H1 (cell line): ENCODE measurements around the gene RRP9. TPM values are rescaled to one million over a fixed set of nuclear protein-coding genes. Genes with fewer than 3 reads are reported as not detected.

Source experiments
- ASH2L ChIP-seq: fragments of 200-600, 300-600 bp; sonication (generic); IDR thresholded peaks from one replicate; pipeline ENCODE4 v1.7.1; 2017; ENCODE audit warnings: low read length
- ATF3 ChIP-seq: IDR thresholded peaks from 2 replicates; pipeline ENCODE4 v1.6.1; 2011; ENCODE audit warnings: low read depth, mild to moderate bottlenecking, low read length; ENCODE audit not compliant: insufficient read depth
- CHD2 ChIP-seq: IDR thresholded peaks from 2 replicates; pipeline ENCODE4 v1.6.1; 2012; ENCODE audit warnings: low read length, improper control_type of control experiment
- CTBP2 ChIP-seq: IDR thresholded peaks from 2 replicates; pipeline ENCODE4 v1.7.0; 2011; ENCODE audit warnings: borderline replicate concordance, mild to moderate bottlenecking, moderate library complexity, mixed read lengths, low read length; ENCODE audit not compliant: insufficient read depth, insufficient read length
- EP300 ChIP-seq, 2 experiments: IDR thresholded peaks; 1 replicate in 1 of 2; 2 replicates in 1 of 2; pipeline ENCODE4 v1.6.1; 2011 to 2012; ENCODE audit warnings: low read depth in 2 of 2, low read length in 2 of 2, mild to moderate bottlenecking in 2 of 2, borderline replicate concordance in 1 of 2, inconsistent platforms in 1 of 2, moderate library complexity in 1 of 2
- GTF2F1 ChIP-seq: IDR thresholded peaks from 2 replicates; pipeline ENCODE4 v1.6.1; 2012; ENCODE audit warnings: low read depth, low read length, improper control_type of control experiment, borderline replicate concordance
- HDAC2 ChIP-seq, 2 experiments: fragments of 300-600 bp in 1 of 2; sonication (generic) in 1 of 2; IDR thresholded peaks; 2 replicates each; pipeline ENCODE4 v1.6.1; 2011 to 2012; ENCODE audit warnings: low read depth in 2 of 2, low read length in 2 of 2, mild to moderate bottlenecking in 2 of 2, moderate library complexity in 2 of 2, borderline replicate concordance in 1 of 2, inconsistent platforms in 1 of 2
- JUND ChIP-seq: IDR thresholded peaks from 2 replicates; pipeline ENCODE4 v1.6.1; 2011; ENCODE audit warnings: mild to moderate bottlenecking, improper control_type of control experiment, low read length
- KDM4A ChIP-seq: IDR thresholded peaks from one replicate; pipeline ENCODE4 v1.7.1; 2012; ENCODE audit warnings: low read depth, mild to moderate bottlenecking, moderate library complexity, low read length, inconsistent platforms; ENCODE audit not compliant: severe bottlenecking
- MAFK ChIP-seq: IDR thresholded peaks from 2 replicates; pipeline ENCODE4 v1.6.1; 2012; ENCODE audit warnings: low read depth, mild to moderate bottlenecking, improper control_type of control experiment, low read length
- MAX ChIP-seq: IDR thresholded peaks from 2 replicates; pipeline ENCODE4 v1.6.1; 2012; ENCODE audit warnings: inconsistent platforms
- NRF1 ChIP-seq: IDR thresholded peaks from 2 replicates; pipeline ENCODE4 v1.6.1; 2011; ENCODE audit warnings: mild to moderate bottlenecking, low read depth, low read length, improper control_type of control experiment
- POLR2A ChIP-seq, 2 experiments: IDR thresholded peaks; 1 replicate in 1 of 2; 2 replicates in 1 of 2; pipeline ENCODE4 v1.6.1; 2011; ENCODE audit warnings: low read depth in 2 of 2, low read length in 2 of 2, mild to moderate bottlenecking in 2 of 2; ENCODE audit errors: control extremely low read depth in 1 of 2
- POLR2AphosphoS5 ChIP-seq: IDR thresholded peaks from 2 replicates; pipeline ENCODE4 v1.6.1; 2011; ENCODE audit warnings: low read depth, low read length
- POU5F1 ChIP-seq: IDR thresholded peaks from 2 replicates; pipeline ENCODE4 v1.6.1; 2011; ENCODE audit warnings: low read depth, mild to moderate bottlenecking, low read length, moderate library complexity
- RAD21 ChIP-seq, 2 experiments: IDR thresholded peaks in 1 of 2; conservative IDR thresholded peaks in 1 of 2; 2 replicates each; pipeline ENCODE4 v1.6.1; 2011; ENCODE audit warnings: low read depth in 2 of 2, low read length in 2 of 2, improper control_type of control experiment in 1 of 2, inconsistent platforms in 1 of 2, mild to moderate bottlenecking in 1 of 2, moderate library complexity in 1 of 2
- RFX5 ChIP-seq: IDR thresholded peaks from 2 replicates; pipeline ENCODE4 v1.6.1; 2011; ENCODE audit warnings: low read depth, low read length, improper control_type of control experiment, borderline replicate concordance
- RNF2 ChIP-seq: fragments of 200-900, 300-1000 bp; sonication (generic); IDR thresholded peaks from 2 replicates; pipeline ENCODE4 v1.7.1; 2016; ENCODE audit warnings: borderline replicate concordance, low read depth, mild to moderate bottlenecking, antibody characterized with exemption, low read length; ENCODE audit not compliant: poor library complexity, severe bottlenecking; ENCODE audit errors: missing control alignments
- SIN3A ChIP-seq, 2 experiments: IDR thresholded peaks in 1 of 2; conservative IDR thresholded peaks in 1 of 2; 2 replicates each; pipeline ENCODE4 v1.6.1; 2011 to 2012; ENCODE audit warnings: low read length in 2 of 2, improper control_type of control experiment in 1 of 2, low read depth in 1 of 2, mild to moderate bottlenecking in 1 of 2
- SIRT6 ChIP-seq: IDR thresholded peaks from one replicate; pipeline ENCODE4 v1.7.1; 2012; ENCODE audit warnings: low read length, inconsistent platforms
- SP2 ChIP-seq: IDR thresholded peaks from 2 replicates; pipeline ENCODE4 v1.6.1; 2012; ENCODE audit warnings: mild to moderate bottlenecking, low read length, inconsistent platforms
- SP4 ChIP-seq: IDR thresholded peaks from 2 replicates; pipeline ENCODE4 v1.6.1; 2012; ENCODE audit warnings: low read length, inconsistent platforms
- polyA plus RNA-seq, 7 experiments: library from polyadenylated mRNA; depleted of rRNA in 3 of 7; stranded (reverse) in 5 of 7; unstranded in 2 of 7; fragments of >200 nt in 5 of 7; fragments of 200-250 nt in 2 of 7; gene quantifications; 1 replicate in 5 of 7; 2 replicates in 1 of 7; 4 replicates in 1 of 7; pipeline versions ENCODE4 v1.2.1 to v1.2.3, GENCODE V29; 2011 to 2013; ENCODE audit warnings: missing spikeins in 2 of 7, mixed read lengths in 2 of 7
- total RNA-seq: library from RNA; stranded (reverse); fragmentation: NEBNext Ultra II Directional; extraction: Animal tissue kit (Norgen Biotek cat#: 25700); gene quantifications from 2 replicates; pipeline ENCODE4 v1.2.1, GENCODE V29; 2021

RRP9 gene
- total and polyA plus RNA-seq, 2 of the 8 experiments (the other 6 are each of a cell fraction or from before 2014, with no cell fraction given), result 55.6 to 68.9 TPM

GRCh38 chr3:51941798-51942602 lies at the start of gene RRP9, which contains the start of gene PARP3 (continued):
- TF ChIP-seq RNF2 (no peak), JUND (no peak), KDM4A (peak; percentile 45), EP300 (IDR thresholded peaks at IDR 0.05; ENCODE audit: borderline replicate concordance in 1 of 2, low read depth in 2 of 2, low read length in 2 of 2) (no peak), NRF1 (peak; percentile 54), POLR2A (IDR thresholded peaks at IDR 0.05; ENCODE audit: control extremely low read depth in 1 of 2, low read depth in 2 of 2, low read length in 2 of 2) (peak in 1 of 2 experiments; percentile 71; a peak in 1 of 3 replicates), SIN3A (conservative IDR thresholded peaks at IDR 0.05 in 1 of 2, IDR thresholded peaks at IDR 0.05 in 1 of 2; ENCODE audit: low read depth in 1 of 2, low read length in 2 of 2) (peak; percentile 73 to 77; a peak in 2 of 4 replicates), GTF2F1 (no peak), CHD2 (no peak), SP4 (peak; percentile 96), POU5F1 (no peak), MAFK (no peak), ATF3 (peak; percentile 27; the same call in 1 of the 2 replicates), RAD21 (IDR thresholded peaks at IDR 0.05 in 1 of 2, conservative IDR thresholded peaks at IDR 0.05 in 1 of 2; ENCODE audit: low read depth in 2 of 2, low read length in 2 of 2) (peak; percentile 84 to 90), HDAC2 (IDR thresholded peaks at IDR 0.05; ENCODE audit: borderline replicate concordance in 1 of 2, low read depth in 2 of 2, low read length in 2 of 2) (peak in 1 of 2 experiments; percentile 89; a peak in 2 of 4 replicates), SIRT6 (no peak), RFX5 (no peak), CTBP2 (no peak), MAX (peak; percentile 88), SP2 (no peak), POLR2AphosphoS5 (peak; percentile 54; the same call in 1 of the 2 replicates), ASH2L (no peak)
